Stimulated activated CD4-positive, alpha-beta T cell treated with anti-CD3 and anti-CD28 coated beads, TNF-alpha, amount 100 ng/mL, for 1 hour (primary cell): ENCODE data around the gene INS.
"Not testable (repeated sequence)": the region's sequence is repeated elsewhere in the genome, so short reads cannot be mapped to it uniquely, and the experiment has no call there.

ENCODE experiments used
- DNase-seq, 3 donors: peaks; one replicate each; pipeline ENCODE4 v3.0.0-alpha.2; 2020; ENCODE audit warnings: low read depth in 3 of 3, low spot score in 1 of 3

INS gene

DNA sequence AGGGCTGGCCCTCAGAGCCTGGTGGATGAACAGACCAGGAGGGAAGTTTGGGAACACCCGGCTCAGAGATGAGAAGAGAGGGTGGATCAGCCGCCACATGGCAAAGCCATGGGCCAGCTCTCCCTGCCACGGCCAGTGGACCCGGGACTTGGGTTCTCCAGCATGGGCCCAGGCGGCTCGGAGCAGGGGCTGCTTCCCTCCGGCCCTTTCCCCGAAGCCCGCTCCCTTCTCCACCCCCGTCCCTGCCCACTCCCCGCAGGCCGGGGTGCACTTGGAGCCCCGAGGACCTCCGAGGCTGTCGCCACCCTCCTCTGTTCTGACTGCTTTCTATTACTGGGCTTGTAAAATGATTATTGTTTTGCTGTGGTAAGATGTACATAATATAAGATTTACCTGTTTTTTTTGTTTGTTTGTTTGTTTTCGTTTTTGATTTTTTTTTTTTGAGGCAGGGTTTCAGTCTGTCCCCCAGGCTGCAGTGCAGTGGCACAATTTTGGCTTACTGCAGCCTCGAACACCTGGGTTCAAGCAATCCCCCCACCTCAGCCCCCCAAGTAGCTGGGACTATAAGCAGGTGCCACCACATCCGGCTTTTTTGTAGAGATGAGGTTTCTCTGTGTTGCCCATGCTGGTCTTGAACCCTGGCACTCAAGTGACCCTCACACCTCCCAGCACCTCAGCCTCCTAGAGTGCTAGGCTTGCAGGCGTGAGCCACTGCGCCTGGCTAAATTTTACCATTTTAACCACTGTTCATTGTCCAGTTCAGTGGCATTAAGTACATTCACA lies 21.9 kb upstream of the INS start:
- DNase-seq, result no peak

DNA sequence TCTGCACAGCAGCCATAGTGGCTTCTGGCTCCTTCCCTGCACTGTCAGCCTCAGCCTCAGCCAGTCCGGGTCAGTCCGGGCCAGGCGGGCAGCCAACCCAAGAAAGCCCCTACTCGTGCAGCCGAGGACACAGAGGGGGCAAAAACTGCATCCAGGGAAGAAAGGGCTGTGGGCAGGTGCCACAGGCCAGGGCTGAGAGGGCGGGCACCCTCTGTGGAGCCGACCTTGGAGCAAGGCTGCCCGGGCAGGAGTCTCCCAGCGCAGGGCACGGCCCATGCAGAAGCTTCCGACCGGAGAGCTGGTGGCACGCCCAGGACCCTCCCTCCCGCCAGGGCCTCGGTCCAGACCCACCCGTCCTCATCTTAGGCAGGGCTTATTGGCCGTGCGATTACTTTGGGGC lies 21.1 kb upstream of the INS start:
- no peak for DNase-seq

DNA sequence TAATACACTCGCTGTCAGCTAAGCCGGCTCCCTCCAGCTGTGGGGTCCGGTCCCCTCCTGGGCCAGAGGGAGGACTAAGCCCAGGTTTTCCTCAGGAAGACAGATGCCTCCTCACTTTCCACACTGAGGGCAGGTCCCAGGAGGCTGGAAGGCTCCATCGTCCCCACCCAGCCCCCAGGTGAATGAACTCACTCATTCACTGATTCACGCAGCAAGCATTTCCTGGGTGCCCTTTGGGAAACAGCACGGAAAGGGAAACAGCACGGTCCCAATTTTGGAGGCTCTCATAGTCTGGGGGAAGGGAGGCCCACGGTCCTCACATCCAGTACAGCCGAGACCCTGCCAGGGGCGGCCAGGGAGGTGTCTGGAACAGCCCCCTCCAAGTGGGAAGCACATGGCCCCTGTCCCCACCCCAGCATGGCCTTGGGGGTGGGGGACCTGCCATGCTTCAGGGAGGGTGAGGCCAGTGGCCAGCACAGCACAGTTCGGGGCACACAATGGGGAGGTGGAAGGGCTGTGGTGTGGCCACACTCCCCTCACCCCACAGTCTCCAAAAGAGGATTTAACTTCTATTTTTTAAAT lies 19.9 kb upstream of the INS start:
- DNase-seq, result no peak

DNA sequence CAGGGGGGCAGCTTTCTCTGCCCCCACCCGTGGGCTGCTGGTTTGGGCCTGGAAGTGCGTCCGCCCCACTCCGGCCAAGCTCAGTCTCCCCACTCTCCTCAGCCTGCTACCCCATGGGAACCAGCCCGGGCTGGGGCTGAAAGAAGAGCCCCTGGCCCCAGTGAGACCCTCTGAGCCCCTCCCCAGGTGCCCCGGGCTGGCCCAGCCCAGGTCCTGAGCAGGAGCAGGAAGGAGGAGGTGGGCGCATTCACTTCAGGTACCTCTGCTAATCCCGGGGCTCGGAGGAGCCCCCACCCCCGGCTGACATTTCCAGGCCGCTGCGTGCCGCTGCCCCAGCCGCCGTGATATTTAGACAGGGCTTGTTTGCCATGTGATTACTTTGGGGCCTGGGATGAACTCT lies 19.3 kb upstream of the INS start:
- DNase-seq, result no peak

DNA sequence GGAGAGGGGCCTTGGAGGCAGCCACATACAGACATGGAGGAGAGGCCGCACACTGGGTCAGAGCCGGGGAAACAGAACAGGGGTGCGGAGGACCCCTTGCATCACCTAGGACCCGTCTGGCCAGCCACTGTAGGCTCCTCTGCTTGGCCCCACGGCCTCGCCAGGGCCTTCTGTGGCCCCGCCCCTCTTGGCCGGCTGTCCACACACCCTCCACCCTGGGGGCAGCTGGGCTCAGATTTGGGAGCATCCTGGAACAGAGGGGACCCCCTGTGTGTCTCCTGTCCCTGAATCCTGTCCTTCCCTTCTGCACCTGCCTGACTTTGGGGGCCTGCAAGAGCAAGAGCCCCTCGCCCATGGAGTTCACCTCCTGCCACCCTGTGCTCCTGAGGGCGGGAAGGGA lies 18.5 kb upstream of the INS start:
- no peak for DNase-seq

DNA sequence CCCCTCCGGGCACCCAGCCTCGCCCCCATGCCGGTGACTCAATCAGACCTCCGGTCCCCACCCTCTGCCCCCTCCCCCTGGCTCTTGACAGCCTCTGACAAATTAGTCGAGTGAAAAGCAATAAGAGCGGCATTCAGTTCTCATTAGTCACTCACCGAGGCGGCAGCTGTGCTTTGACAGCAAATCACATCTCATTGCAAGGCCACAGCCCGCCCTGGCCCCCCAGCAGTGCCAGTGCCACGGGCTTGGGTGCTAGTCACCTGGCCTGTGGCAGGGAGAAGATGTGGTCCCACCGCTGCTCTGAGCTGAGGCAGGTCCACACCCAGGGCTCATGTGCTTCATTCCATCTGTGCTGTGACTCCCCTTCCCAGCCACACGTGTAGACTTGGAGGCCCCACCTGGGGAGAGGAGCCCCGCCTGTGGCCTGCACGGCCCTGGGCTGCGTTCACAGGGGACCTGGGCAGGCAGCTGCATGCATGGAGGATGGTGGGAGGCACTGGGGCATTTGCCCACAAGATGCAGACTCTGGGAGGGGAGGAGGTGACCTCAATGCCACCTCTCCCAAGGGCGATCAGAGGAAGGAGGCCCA lies 18.0 kb upstream of the INS start:
- DNase-seq, result no peak

DNA sequence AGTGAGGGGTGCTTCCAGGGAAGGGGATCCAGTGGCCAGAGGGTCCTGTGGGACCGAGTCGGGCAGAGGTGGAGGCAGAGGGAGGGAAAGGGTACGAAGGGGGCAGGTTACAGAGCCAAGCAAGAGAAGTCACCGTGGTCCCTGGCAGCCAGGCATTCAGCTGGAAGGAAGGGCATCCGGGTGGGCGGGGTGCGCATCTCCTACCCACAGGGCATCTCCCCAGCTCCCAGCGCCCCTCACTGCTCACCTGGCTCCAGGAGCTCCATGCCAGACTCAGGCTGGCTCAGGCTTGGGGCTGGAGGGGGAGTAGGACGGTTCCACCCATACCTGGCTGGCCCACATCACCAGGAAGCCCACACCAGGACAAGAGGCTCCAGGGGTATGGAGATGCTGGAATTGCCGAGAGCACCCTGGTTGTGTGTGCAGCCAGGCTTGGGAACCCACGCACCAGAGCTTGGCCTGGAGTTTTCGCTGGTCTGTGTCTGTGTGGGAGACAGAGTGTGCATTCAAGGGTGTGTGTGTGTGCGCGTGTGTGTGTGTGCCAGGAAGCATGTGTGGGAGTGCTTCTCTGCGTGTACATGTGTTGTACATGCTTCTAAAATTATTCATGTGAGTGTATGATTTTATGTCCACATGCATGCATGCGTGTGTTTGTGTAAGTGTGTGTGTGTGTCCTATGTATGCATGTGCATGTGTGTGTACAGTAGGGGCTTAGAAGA lies 17.2 kb upstream of the INS start:
- DNase-seq, result not testable (repeated sequence)

DNA sequence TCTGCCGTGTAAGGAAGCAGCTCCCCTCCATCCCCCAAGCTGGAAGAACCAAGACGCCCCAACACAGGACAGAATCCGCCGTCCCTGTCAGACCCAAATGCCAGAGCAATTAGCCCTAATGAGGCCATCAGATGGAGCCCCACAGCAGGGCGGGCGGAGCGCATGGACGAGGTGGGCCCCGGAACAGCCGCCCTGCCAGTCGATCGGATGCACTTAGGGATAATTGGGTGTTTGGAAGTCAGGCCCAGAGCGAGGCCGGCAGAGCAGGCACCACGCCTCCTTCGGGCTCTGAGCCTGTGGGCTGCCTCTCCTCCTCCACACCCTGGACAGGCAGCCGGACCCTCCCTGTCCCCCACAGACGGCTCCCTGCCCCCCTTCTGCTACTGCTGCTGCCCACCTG lies 16.1 kb upstream of the INS start:
- DNase-seq, result no peak

DNA sequence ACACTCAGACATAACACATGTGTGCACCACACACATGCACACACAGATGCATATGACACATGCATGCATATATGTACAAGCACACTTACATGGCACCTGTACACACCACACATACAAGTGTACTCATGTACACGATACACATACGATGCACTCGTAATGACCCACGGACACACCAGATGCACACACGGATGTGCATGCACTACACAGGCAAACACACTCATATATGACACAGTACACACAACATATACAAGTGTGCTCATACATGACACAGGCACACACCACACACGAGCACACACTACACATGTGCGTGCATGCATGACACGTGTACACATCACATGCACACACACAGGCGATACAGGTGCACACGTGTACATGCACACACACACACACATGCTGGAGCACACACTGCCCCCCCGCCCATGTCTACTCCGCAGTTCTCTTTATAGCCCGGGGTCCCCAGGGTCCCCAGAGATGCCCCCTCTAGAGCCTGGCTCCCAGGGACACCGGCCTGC lies 15.4 kb upstream of the INS start:
- DNase-seq, result no peak

DNA sequence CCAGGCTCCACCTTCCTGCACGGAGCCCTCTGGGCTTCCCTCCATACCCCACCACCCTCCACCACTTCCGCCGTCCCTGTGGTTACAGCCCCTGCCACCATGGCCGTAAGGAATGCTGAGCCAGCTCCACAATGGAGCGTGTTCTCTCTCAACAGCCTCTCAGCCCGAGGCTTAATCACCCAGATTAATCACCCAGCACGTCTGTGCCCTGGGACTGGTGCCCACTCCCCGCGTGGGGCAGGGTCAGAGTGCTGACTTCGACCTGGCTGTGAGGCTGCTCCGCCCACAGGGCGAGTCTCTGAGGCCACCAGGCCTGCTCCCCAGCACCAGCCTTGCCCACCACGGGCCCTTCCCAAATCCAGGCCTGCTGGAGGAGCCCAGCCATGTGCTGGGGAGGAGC lies 14.7 kb upstream of the INS start:
- no peak for DNase-seq

DNA sequence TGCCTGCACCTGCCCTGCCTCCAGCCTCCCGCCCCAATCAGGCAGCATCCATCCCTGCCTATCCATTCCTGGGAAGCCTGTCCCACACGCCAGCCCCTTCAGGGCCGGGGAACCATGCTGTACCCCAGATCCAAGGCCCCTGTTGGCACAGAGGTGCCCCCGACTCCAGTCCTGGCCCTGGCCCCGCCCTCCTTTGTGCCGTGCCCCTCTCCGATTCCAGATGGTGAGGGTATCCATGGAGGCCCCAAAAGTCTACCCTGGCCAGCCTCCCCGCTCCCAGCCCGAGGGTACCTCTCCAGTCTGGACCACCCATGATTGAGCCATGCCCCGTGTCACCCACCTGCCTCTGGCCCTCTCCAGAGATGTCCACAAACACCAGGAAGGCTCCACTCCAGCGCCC lies 13.4 kb upstream of the INS start:
- no peak for DNase-seq

DNA sequence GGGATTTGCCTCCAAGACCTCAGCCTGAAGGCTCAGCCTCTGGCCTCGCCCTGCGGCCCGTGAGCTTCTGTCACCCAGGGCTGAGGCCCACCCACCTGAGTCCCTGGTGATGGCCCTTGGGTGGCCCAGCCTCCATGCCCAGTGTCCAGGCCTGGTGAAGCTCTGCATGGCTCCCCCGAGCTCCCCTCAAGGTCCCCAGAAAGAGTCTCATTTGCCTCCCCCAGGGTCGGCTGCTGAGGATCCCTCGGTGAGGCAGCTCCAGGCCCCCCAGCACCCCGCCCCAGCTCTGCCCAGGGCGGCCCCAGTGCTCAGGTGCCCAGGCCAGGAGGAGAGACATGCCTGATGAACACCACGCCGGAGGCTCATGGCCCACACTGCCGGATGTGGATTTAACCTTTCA lies 12.8 kb upstream of the INS start:
- no peak for DNase-seq

DNA sequence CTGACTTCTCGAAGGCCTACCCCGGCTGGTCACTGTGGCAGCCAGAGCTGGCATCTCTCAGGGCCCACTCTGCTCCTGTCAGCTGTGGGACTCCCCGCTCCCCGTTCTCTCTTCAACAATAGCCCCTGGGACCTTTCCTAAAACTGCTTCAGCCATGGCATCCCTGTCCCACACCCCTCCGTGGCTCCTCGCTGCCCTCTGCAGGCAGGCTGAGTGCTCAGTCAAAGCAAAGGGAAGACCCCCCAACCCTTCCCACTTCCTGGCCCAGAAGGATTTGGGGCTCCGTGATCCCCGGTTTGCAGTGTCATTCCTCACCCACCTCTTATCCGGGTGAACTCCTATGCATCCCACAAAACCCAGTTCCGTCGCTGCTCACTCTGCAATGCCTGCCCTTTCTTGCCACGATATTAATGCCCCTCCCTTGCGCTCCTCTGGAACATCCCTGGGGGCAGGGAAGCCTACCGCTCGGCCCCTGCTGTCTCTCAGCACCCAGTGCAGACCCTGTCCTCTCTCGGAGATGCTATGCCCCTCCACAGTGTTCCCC lies 12.2 kb upstream of the INS start:
- no peak for DNase-seq

DNA sequence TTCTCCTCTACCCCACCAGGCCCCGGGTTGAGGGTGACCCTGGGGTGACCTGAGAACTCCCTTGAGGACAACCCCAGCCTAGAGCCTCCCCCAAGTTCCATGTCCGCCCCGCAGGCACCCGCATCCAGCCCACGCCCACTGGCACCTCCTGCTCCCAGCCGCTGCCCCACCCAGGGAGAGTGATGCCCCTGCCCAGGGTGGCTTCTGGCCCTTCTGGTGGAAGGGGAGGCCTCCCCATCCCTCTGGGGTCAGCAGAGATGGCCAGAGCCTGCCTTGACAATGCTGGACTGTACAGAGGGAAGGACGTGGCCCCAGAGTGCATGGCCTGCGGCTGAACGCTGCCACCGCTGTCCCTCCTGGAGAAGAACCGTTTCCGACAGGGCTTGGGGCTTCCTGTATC lies 11.7 kb upstream of the INS start:
- no peak for DNase-seq

DNA sequence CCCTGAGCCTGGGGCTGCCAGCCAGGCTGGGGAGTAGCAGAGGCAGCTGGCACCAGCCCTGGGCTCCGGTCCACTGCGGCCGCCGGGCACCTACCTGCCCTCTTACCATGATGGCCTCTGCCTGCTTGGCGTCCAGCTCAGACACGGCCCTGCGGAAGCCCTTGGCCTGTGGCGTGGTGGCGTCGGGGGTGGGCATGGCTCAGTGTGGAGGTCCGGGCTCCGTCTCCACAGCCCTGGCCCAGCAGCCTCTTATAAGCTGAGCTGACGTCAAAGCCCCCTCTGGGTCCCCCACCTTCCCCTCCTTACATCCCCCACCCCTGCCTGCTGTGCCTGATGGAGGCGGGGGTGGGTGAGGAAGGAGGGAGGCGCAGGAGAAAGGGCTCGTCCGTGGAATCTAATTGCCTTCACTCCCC lies 10.6 kb upstream of the INS start, which contains the start of gene TH:
Gene TH, minus strand, starts transcription at position 225 of the 413 bp plus-strand sequence. Its CDS starts 29 bp downstream, at position 196.
- DNase-seq, result no peak

DNA sequence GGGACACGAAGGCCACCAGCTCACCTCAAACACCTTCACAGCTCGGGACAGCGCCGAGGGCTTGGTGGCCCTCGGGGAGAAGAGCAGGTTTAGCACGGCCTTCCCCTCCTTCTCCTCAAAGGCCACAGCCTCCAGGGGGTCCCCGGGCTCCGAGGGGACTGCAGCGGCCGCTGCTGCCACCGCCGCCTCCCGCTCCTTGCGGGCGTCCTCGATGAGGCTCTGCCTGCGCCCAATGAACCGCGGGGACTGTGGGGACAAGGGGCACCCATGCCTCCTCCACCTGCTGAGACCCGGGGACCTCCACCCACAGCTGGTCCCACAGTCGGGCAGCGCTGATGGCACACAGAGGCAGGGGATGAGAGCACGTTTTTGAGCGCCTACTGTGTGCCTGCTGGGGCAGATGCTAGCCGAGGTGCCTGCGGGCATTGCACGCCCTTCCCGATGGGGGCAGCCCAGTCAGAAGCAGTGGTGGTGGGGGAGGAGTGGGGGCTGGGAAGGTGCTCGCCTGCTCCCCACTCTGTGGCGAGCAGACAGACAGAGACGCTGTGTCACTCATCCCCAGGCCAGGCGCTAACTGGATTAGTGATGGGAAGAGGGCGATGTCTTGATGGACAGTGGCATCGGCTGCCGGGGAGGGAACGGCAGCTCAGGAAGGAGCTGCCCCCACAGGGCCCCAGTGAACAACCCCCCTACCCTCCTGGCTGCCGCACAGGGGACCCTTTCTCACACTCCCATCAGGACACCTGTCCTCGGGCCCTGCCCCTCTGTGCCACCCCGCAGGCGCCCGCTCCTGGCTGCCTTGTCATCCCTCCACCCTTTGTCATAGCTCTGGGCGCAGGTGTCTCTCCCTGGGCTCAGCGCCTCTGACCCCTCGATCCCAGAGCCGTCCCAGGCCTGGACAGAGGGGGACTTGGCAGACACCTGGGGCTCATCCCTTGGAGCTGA lies 8.9 kb upstream of the INS start:
- DNase-seq, result no peak

DNA sequence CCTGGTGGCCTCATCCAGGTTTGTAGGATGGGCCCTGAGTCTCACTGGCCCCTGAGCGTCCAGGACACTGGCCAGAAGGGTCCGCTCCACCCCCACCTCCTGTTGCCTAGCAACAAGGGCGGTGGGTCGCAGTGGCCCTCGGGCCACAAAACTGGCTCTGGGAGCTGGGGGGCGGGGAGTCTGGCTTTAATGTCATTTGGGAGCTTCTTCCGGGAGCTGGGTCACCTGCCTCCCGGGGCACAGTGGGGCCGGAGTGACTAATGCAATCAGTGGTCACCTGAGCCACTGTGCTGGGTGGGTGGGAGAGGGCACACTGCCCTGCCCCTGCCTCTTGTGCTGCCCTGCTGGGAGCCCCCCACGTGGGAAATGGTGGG lies 8.0 kb upstream of the INS start:
- no peak for DNase-seq

DNA sequence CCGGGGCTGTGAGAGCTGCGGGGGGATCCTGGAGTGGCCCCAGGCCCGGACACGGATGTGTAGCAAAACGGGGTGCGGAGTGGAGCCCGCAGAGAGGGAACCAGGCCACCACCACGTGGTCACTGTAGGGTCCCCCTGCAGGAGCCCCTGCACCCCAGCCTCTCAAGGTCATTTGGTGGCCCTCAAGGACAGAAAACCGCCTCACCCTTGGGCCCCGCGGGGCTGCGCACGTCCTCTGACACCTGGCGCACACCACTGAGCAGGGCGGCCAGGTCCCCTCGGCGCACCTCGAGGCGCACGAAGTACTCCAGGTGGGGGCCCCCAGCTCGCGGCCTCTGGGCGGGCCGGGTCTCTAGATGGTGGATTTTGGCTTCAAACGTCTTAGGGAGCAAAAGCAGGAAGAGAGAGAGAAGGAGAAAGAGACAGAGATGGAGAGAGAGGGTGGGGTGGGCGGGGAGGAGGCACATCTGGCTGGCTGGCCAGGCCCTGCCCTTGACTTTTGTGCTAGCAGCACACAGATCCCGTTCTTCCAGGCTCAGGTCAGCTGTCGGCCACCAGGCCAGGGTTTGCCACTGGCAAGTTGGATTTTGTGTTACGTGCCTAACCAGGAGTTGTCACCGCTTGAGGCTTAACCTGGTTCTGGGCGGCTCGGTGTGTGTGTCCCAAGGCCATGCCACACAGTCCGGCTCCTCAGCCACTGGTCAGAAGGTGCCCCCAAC lies 7.4 kb upstream of the INS start:
- no peak for DNase-seq

DNA sequence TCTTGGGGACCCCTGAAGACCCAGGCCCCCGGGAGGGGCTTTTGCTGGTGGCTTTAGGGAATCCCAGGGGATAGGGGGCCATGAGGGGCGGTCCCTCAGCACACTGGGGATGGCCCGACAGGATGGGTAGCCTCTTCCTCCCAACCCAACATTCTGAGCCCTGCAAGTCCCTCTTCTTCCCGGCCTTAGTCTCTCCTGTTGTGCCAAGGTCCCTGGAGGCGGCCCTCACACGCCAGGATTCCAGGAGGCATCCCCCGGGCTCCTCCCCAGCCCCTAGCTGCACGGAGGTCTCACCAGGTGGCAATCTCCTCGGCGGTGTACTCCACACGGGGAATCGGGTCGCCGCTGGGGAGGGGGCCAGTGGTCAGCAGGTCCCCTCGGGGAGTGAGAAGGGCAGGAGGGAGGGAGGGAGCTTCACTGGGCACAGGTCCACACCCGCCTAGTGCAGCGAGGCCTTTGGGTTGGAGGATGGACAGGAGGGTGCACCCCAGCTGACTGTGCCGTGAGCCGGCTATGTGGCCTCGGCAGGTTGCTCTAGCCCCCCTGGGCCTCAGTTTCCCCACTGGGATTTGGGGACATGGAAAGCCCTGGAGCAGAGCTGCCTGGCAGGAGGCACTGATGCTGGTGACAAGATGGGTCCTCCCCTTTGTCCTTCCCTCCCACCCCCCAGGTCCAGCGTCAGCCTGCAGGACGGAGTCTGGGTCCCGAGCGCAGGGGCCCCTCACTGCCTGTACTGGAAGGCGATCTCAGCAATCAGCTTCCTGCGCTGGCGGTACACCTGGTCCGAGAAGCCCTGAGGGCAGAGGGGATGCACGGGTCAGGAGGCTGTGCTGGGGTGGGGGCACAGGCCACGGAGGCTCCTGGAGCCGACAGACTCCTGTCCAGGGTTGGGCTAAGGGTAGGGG lies 6.4 kb upstream of the INS start:
- DNase-seq, result no peak
